ENCODE measurements around the gene HOXA10. TPM values are rescaled to one million over a fixed set of nuclear protein-coding genes. Genes with fewer than 3 reads are reported as not detected.

The HOXA10 gene
- total RNA-seq, 2 donors from 2014 or later, result not detected

- H3K27ac Mint-ChIP-seq, result no peak overlapping the region
- 9 to 12% methylated on average over 7 to 10 of the region's 10 CpGs for WGBS, 2 experiments (ENCODE audit: insufficient coverage in 1 of 2, insufficient read length in 1 of 2)
- H3K27me3 ChIP-seq (ENCODE audit: control insufficient read depth, insufficient read depth, low read length, poor library complexity, severe bottlenecking), result peaks cover 100% of the 10 kb centered on the region
Observed at GRCh38 chr7:27172315-27172774, 1.8 kb downstream of the HOXA10 start.

GRCh38 chr7:27171637-27172314 lies 2.3 kb downstream of the HOXA10 start:
- Histone ChIP-seq H3K9me3 (ENCODE audit: control insufficient read depth, low read length) (peaks cover 11% of the 10 kb centered on the region), H3K4me3 (ENCODE audit: low read length) (no peak overlapping the region), H3K27ac (ENCODE audit: low read depth, low read length) (no peak overlapping the region), H3K36me3 (ENCODE audit: control insufficient read depth, insufficient read depth, low read length) (no peaks in the 10 kb centered on the region), H3K9ac (ENCODE audit: extremely low read depth, low read length, poor library complexity, severe bottlenecking) (no peak overlapping the region), H3K27me3 (ENCODE audit: control insufficient read depth, insufficient read depth, low read length, poor library complexity, severe bottlenecking) (peaks cover 100% of the 10 kb centered on the region), H3K4me1 (ENCODE audit: control insufficient read depth, insufficient read depth, low read length) (no peaks in the 10 kb centered on the region)
- Mint-ChIP-seq H3K27ac (no peak overlapping the region), H3K27me3 (ENCODE audit: insufficient read depth) (peaks cover 97% of the 10 kb centered on the region), H3K4me3 (no peak overlapping the region), H3K36me3 (ENCODE audit: low read depth) (no peaks in the 10 kb centered on the region), H3K9me3 (peaks cover 1% of the 10 kb centered on the region), H3K4me1 (no peaks in the 10 kb centered on the region)
- TF ChIP-seq CTCF (conservative IDR thresholded peaks at IDR 0.05), result no peak
- DNase-seq, result peak; percentile 71
- WGBS, 2 experiments (ENCODE audit: insufficient coverage in 1 of 2, insufficient read length in 1 of 2), result 8 to 9% methylated on average over 28 to 30 of the region's 30 CpGs

More at GRCh38 chr7:27172315-27172774, 1.8 kb downstream of the HOXA10 start:
- H3K27ac ChIP-seq (ENCODE audit: low read depth, low read length), result no peak overlapping the region
- Mint-ChIP-seq H3K9me3 (peaks cover 1% of the 10 kb centered on the region), H3K36me3 (ENCODE audit: low read depth) (no peaks in the 10 kb centered on the region), H3K4me1 (no peaks in the 10 kb centered on the region), H3K4me3 (no peak overlapping the region), H3K27me3 (ENCODE audit: insufficient read depth) (peaks cover 97% of the 10 kb centered on the region)
- H3K9ac ChIP-seq (ENCODE audit: extremely low read depth, low read length, poor library complexity, severe bottlenecking), result no peak overlapping the region
- no peaks in the 10 kb centered on the region for H3K36me3 ChIP-seq (ENCODE audit: control insufficient read depth, insufficient read depth, low read length)
- no peak overlapping the region for H3K4me3 ChIP-seq (ENCODE audit: low read length)
- no peaks in the 10 kb centered on the region for H3K4me1 ChIP-seq (ENCODE audit: control insufficient read depth, insufficient read depth, low read length)
- TF ChIP-seq CTCF (conservative IDR thresholded peaks at IDR 0.05), result no peak
- DNase-seq, result peak; percentile 49
- peaks cover 11% of the 10 kb centered on the region for H3K9me3 ChIP-seq (ENCODE audit: control insufficient read depth, low read length)

- WGBS, 2 experiments (ENCODE audit: insufficient coverage in 1 of 2, insufficient read length in 1 of 2), result 8 to 20% methylated on average over 1 to 8 of the region's 8 CpGs
- peaks cover 97% of the 10 kb centered on the region for H3K27me3 Mint-ChIP-seq (ENCODE audit: insufficient read depth)
Observed at GRCh38 chr7:27171325-27171636, 2.8 kb downstream of the HOXA10 start.

More at GRCh38 chr7:27171325-27171636, 2.8 kb downstream of the HOXA10 start:
- Histone ChIP-seq H3K27ac (ENCODE audit: low read depth, low read length) (peak overlapping the region; percentile 16), H3K4me3 (ENCODE audit: low read length) (no peak overlapping the region), H3K9me3 (ENCODE audit: control insufficient read depth, low read length) (peaks cover 7% of the 10 kb centered on the region), H3K4me1 (ENCODE audit: control insufficient read depth, insufficient read depth, low read length) (no peaks in the 10 kb centered on the region), H3K9ac (ENCODE audit: extremely low read depth, low read length, poor library complexity, severe bottlenecking) (no peak overlapping the region), H3K27me3 (ENCODE audit: control insufficient read depth, insufficient read depth, low read length, poor library complexity, severe bottlenecking) (peaks cover 100% of the 10 kb centered on the region), H3K36me3 (ENCODE audit: control insufficient read depth, insufficient read depth, low read length) (no peaks in the 10 kb centered on the region)
- Mint-ChIP-seq H3K4me3 (no peak overlapping the region), H3K36me3 (ENCODE audit: low read depth) (no peaks in the 10 kb centered on the region), H3K4me1 (no peaks in the 10 kb centered on the region), H3K27ac (no peak overlapping the region), H3K9me3 (peaks cover 1% of the 10 kb centered on the region)
- TF ChIP-seq CTCF (conservative IDR thresholded peaks at IDR 0.05), result no peak
- peak; percentile 70 for DNase-seq

Data from endodermal cell (in vitro differentiated cells).